Endothelial cell (in vitro differentiated cells): ENCODE measurements around the gene CDH18. TPM values are rescaled to one million over a fixed set of nuclear protein-coding genes. Genes with fewer than 3 reads are reported as not detected.

ENCODE experiments used
- DNase-seq: peaks from one replicate; pipeline ENCODE4 v3.0.0; 2021; ENCODE audit warnings: low spot score
- H3K27ac Mint-ChIP-seq: one replicate; pipeline ENCODE4 v1.8.0; 2021; ENCODE audit warnings: mixed read lengths, inconsistent platforms; ENCODE audit not compliant: unreplicated experiment
- H3K27me3 Mint-ChIP-seq: one replicate; pipeline ENCODE4 v1.8.0; 2021; ENCODE audit warnings: mild to moderate bottlenecking, moderate library complexity, mixed read lengths, inconsistent platforms; ENCODE audit not compliant: unreplicated experiment
- H3K36me3 Mint-ChIP-seq: one replicate; pipeline ENCODE4 v1.8.0; 2021; ENCODE audit warnings: mild to moderate bottlenecking, low read depth, mixed read lengths, inconsistent platforms; ENCODE audit not compliant: unreplicated experiment
- H3K4me1 Mint-ChIP-seq: one replicate; pipeline ENCODE4 v1.8.0; 2021; ENCODE audit warnings: mild to moderate bottlenecking, mixed read lengths, inconsistent platforms; ENCODE audit not compliant: unreplicated experiment
- H3K4me3 Mint-ChIP-seq: one replicate; pipeline ENCODE4 v1.8.0; 2021; ENCODE audit warnings: mild to moderate bottlenecking, mixed read lengths, inconsistent platforms; ENCODE audit not compliant: unreplicated experiment
- H3K9me3 Mint-ChIP-seq: one replicate; pipeline ENCODE4 v1.8.0; 2021; ENCODE audit warnings: mixed read lengths, inconsistent platforms; ENCODE audit not compliant: unreplicated experiment
- CTCF ChIP-seq: fragments of 200-600 bp; sonication (generic); IDR thresholded peaks from one replicate; pipeline ENCODE4 v1.5.0; 2021; ENCODE audit warnings: antibody characterized with exemption; ENCODE audit not compliant: unreplicated experiment
- total RNA-seq: library from RNA; stranded (reverse); fragmentation: NEBNext Ultra II Directional; extraction: Animal tissue kit (Norgen Biotek cat#: 25700); gene quantifications from one replicate; pipeline ENCODE4 v1.2.1, GENCODE V29; 2021; ENCODE audit not compliant: unreplicated experiment

CDH18 gene
- total RNA-seq, 1 donor from 2014 or later = 0.33 TPM

GRCh38 chr5:19694949-19695611 lies 292.9 kb downstream of the CDH18 start:
- no peak for DNase-seq
- no peaks in the 10 kb centered on the region for H3K36me3 Mint-ChIP-seq
- H3K9me3 Mint-ChIP-seq = no peaks in the 10 kb centered on the region
- H3K27ac Mint-ChIP-seq = no peak overlapping the region
- no peaks in the 10 kb centered on the region for H3K4me1 Mint-ChIP-seq
- no peak overlapping the region for H3K4me3 Mint-ChIP-seq
- H3K27me3 Mint-ChIP-seq = no peaks in the 10 kb centered on the region
- no peak for TF ChIP-seq CTCF

GRCh38 chr5:19690978-19691377 lies 297.0 kb downstream of the CDH18 start:
- Mint-ChIP-seq H3K36me3 (no peaks in the 10 kb centered on the region), H3K4me1 (no peaks in the 10 kb centered on the region), H3K4me3 (no peak overlapping the region), H3K27me3 (no peaks in the 10 kb centered on the region), H3K27ac (no peak overlapping the region), H3K9me3 (no peaks in the 10 kb centered on the region)
- DNase-seq = no peak
- no peak for TF ChIP-seq CTCF

GRCh38 chr5:19685473-19685872 lies 302.5 kb downstream of the CDH18 start:
- Mint-ChIP-seq H3K4me3 (no peak overlapping the region), H3K4me1 (no peaks in the 10 kb centered on the region), H3K27ac (no peak overlapping the region), H3K27me3 (no peaks in the 10 kb centered on the region), H3K9me3 (no peaks in the 10 kb centered on the region), H3K36me3 (no peaks in the 10 kb centered on the region)
- no peak for DNase-seq
- TF ChIP-seq CTCF = no peak

- no peak for TF ChIP-seq CTCF
- Mint-ChIP-seq H3K4me1 (no peaks in the 10 kb centered on the region), H3K4me3 (no peak overlapping the region), H3K27ac (no peak overlapping the region), H3K9me3 (no peaks in the 10 kb centered on the region), H3K27me3 (no peaks in the 10 kb centered on the region), H3K36me3 (no peaks in the 10 kb centered on the region)
- no peak for DNase-seq
These were observed 311.1 kb downstream of the CDH18 start for GRCh38 chr5:19676895-19677294.

GRCh38 chr5:19660679-19661078 lies 327.3 kb downstream of the CDH18 start:
- no peaks in the 10 kb centered on the region for H3K27me3 Mint-ChIP-seq
- no peaks in the 10 kb centered on the region for H3K9me3 Mint-ChIP-seq
- no peaks in the 10 kb centered on the region for H3K4me1 Mint-ChIP-seq
- no peak for DNase-seq
- TF ChIP-seq CTCF = no peak
- no peak overlapping the region for H3K27ac Mint-ChIP-seq
- H3K4me3 Mint-ChIP-seq = no peak overlapping the region
- H3K36me3 Mint-ChIP-seq = no peaks in the 10 kb centered on the region
